Measurements from ENCODE around the gene GULP1. TPM values are rescaled to one million over a fixed set of nuclear protein-coding genes. Genes with fewer than 3 reads are reported as not detected.

GULP1 gene
- total and polyA plus RNA-seq, 2 experiments from 2014 or later: 94.6 to 181 TPM

DNA sequence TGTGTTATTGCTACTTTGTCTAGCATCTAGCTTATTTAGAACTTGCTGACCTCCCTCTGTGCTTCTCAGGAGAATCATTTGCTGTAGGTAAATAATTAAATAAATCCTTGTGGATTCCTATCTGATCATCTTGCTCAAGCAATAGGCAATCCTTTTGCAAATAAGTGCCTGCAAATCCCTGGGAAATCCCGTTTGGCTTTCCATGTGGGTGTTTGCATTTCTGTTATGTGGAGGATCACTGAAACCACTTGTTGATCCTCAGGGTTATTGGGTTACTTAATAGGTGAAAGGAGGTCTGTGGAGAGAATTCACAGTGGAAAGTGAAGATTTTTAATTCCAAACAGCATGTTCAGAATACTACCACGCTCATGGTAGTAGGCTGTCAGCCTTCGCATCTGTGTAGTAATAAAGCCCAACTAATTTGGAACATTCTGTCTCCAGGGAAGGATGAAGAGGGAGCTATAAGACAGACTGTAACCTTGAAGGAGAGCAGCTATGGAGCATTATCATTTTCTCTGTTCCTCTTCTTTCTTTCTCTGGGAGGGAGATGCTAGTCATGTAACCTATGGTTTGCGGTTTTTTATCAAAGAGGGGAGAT lies 72.5 kb downstream of the GULP1 start (continued):
- TF ChIP-seq, protein P1, sequence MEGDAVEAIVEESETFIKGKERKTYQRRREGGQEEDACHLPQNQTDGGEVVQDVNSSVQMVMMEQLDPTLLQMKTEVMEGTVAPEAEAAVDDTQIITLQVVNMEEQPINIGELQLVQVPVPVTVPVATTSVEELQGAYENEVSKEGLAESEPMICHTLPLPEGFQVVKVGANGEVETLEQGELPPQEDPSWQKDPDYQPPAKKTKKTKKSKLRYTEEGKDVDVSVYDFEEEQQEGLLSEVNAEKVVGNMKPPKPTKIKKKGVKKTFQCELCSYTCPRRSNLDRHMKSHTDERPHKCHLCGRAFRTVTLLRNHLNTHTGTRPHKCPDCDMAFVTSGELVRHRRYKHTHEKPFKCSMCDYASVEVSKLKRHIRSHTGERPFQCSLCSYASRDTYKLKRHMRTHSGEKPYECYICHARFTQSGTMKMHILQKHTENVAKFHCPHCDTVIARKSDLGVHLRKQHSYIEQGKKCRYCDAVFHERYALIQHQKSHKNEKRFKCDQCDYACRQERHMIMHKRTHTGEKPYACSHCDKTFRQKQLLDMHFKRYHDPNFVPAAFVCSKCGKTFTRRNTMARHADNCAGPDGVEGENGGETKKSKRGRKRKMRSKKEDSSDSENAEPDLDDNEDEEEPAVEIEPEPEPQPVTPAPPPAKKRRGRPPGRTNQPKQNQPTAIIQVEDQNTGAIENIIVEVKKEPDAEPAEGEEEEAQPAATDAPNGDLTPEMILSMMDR (conservative IDR thresholded peaks at IDR 0.05; ENCODE audit: low read depth in 2 of 2): no peak
- TF ChIP-seq ZNF114 (CRISPR knock-in tag; IDR thresholded peaks at IDR 0.05) (no peak), NANOG (IDR thresholded peaks at IDR 0.05; ENCODE audit: borderline replicate concordance) (no peak)

DNA sequence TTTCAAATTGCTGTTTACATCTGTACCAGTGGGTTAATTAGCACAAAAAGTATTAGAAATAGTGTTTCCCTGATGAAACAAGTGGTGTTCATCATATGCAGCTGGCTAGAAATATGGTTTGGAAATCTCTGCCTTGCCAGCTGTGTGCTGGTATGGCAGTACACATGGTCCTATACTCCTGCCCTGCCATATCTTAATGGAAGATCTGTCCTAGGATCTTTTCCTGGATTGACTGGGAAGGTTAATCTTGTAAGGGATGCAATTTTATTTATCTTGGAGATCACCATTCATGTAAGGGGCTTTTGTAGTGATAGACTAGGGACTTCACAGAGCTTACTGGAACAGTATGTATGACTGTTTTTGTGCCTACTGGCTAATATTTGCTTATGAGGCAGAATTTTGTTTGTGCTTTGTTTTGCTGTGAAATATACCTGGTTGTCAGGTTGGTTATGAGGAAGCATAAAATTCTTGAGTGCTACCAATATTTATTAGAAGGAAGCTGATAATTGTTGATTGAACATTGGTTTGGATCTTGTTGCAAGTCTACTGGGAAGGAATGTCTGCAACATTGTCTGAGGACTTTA lies 73.5 kb downstream of the GULP1 start:
- DNase-seq (ENCODE audit: low spot score) (no peak), ATAC-seq (no peak)
- no peak overlapping the region for H2AFZ ChIP-seq
- Mint-ChIP-seq H3K27ac (no peak overlapping the region; the same call in 1 of the 2 replicates), H3K4me3 (no peak overlapping the region), H3K9me3 (no peaks in the 10 kb centered on the region), H3K36me3 (ENCODE audit: low read depth) (peaks cover 3% of the 10 kb centered on the region; the same call in 1 of the 3 replicates), H3K4me1 (peaks cover 64% of the 10 kb centered on the region), H3K27me3 (ENCODE audit: insufficient read depth, low read depth, poor library complexity) (peaks cover 3% of the 10 kb centered on the region)
- no peak overlapping the region for H3K4me3 ChIP-seq
- no peaks in the 10 kb centered on the region for H3K27me3 ChIP-seq (ENCODE audit: insufficient read depth)
- H3K9me2 ChIP-seq (ENCODE audit: insufficient read depth): no peaks in the 10 kb centered on the region
- peaks cover 48% of the 10 kb centered on the region for H4K20me1 ChIP-seq (replicated peaks; ENCODE audit: insufficient read depth)
- peaks cover 97% of the 10 kb centered on the region for H3K79me2 ChIP-seq (replicated peaks; ENCODE audit: insufficient read depth)
- no peaks in the 10 kb centered on the region for H3K36me3 ChIP-seq (ENCODE audit: insufficient read depth)
- H3K4me1 ChIP-seq (ENCODE audit: insufficient read depth): peaks cover 61% of the 10 kb centered on the region
- peak overlapping the region; percentile 35; the same call in 1 of the 2 replicates for H3K27ac ChIP-seq (ENCODE audit: low read depth)
- no peaks in the 10 kb centered on the region; the same call in 1 of the 2 replicates for H3F3A ChIP-seq (replicated peaks; ENCODE audit: low read depth)
- peak overlapping the region; percentile 27; the same call in 1 of the 2 replicates for H3K4me2 ChIP-seq
- no peak for TF ChIP-seq ZNF114 (CRISPR knock-in tag; IDR thresholded peaks at IDR 0.05)
- TF ChIP-seq, protein P1 (conservative IDR thresholded peaks at IDR 0.05; ENCODE audit: low read depth in 2 of 2): no peak
- no peak for TF ChIP-seq EZH2 (IDR thresholded peaks at IDR 0.05; ENCODE audit: low read depth, unreplicated experiment)
- no peak for TF ChIP-seq STAT1 (IDR thresholded peaks at IDR 0.05; ENCODE audit: unreplicated experiment)
- no peak for TF ChIP-seq ZNF331 (CRISPR knock-in tag; IDR thresholded peaks at IDR 0.05; ENCODE audit: low read depth)
- TF ChIP-seq, protein P2, sequence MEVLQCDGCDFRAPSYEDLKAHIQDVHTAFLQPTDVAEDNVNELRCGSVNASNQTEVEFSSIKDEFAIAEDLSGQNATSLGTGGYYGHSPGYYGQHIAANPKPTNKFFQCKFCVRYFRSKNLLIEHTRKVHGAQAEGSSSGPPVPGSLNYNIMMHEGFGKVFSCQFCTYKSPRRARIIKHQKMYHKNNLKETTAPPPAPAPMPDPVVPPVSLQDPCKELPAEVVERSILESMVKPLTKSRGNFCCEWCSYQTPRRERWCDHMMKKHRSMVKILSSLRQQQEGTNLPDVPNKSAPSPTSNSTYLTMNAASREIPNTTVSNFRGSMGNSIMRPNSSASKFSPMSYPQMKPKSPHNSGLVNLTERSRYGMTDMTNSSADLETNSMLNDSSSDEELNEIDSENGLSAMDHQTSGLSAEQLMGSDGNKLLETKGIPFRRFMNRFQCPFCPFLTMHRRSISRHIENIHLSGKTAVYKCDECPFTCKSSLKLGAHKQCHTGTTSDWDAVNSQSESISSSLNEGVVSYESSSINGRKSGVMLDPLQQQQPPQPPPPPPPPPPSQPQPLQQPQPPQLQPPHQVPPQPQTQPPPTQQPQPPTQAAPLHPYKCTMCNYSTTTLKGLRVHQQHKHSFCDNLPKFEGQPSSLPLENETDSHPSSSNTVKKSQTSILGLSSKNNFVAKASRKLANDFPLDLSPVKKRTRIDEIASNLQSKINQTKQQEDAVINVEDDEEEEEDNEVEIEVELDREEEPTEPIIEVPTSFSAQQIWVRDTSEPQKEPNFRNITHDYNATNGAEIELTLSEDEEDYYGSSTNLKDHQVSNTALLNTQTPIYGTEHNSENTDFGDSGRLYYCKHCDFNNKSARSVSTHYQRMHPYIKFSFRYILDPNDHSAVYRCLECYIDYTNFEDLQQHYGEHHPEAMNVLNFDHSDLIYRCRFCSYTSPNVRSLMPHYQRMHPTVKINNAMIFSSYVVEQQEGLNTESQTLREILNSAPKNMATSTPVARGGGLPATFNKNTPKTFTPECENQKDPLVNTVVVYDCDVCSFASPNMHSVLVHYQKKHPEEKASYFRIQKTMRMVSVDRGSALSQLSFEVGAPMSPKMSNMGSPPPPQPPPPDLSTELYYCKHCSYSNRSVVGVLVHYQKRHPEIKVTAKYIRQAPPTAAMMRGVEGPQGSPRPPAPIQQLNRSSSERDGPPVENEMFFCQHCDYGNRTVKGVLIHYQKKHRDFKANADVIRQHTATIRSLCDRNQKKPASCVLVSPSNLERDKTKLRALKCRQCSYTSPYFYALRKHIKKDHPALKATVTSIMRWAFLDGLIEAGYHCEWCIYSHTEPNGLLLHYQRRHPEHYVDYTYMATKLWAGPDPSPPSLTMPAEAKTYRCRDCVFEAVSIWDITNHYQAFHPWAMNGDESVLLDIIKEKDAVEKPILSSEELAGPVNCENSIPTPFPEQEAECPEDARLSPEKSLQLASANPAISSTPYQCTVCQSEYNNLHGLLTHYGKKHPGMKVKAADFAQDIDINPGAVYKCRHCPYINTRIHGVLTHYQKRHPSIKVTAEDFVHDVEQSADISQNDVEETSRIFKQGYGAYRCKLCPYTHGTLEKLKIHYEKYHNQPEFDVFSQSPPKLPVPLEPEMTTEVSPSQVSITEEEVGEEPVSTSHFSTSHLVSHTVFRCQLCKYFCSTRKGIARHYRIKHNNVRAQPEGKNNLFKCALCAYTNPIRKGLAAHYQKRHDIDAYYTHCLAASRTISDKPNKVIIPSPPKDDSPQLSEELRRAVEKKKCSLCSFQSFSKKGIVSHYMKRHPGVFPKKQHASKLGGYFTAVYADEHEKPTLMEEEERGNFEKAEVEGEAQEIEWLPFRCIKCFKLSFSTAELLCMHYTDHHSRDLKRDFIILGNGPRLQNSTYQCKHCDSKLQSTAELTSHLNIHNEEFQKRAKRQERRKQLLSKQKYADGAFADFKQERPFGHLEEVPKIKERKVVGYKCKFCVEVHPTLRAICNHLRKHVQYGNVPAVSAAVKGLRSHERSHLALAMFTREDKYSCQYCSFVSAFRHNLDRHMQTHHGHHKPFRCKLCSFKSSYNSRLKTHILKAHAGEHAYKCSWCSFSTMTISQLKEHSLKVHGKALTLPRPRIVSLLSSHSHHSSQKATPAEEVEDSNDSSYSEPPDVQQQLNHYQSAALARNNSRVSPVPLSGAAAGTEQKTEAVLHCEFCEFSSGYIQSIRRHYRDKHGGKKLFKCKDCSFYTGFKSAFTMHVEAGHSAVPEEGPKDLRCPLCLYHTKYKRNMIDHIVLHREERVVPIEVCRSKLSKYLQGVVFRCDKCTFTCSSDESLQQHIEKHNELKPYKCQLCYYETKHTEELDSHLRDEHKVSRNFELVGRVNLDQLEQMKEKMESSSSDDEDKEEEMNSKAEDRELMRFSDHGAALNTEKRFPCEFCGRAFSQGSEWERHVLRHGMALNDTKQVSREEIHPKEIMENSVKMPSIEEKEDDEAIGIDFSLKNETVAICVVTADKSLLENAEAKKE (CRISPR knock-in tag; IDR thresholded peaks at IDR 0.05): no peak
- TF ChIP-seq EZH2phosphoT487 (IDR thresholded peaks at IDR 0.05; ENCODE audit: unreplicated experiment): no peak
- no peak for TF ChIP-seq CREB1 (CRISPR knock-in tag; IDR thresholded peaks at IDR 0.05; ENCODE audit: low read depth)
- TF ChIP-seq POLR2AphosphoS5 (IDR thresholded peaks at IDR 0.05; ENCODE audit: low read depth): no peak
- no peak for TF ChIP-seq NANOG (IDR thresholded peaks at IDR 0.05; ENCODE audit: borderline replicate concordance)
- TF ChIP-seq, protein P3, sequence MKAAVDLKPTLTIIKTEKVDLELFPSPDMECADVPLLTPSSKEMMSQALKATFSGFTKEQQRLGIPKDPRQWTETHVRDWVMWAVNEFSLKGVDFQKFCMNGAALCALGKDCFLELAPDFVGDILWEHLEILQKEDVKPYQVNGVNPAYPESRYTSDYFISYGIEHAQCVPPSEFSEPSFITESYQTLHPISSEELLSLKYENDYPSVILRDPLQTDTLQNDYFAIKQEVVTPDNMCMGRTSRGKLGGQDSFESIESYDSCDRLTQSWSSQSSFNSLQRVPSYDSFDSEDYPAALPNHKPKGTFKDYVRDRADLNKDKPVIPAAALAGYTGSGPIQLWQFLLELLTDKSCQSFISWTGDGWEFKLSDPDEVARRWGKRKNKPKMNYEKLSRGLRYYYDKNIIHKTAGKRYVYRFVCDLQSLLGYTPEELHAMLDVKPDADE (IDR thresholded peaks at IDR 0.05): no peak

All from GM23338 (cell line).